ENCODE measurements around the gene PTPRM. TPM values are rescaled to one million over a fixed set of nuclear protein-coding genes. Genes with fewer than 3 reads are reported as not detected.

The PTPRM gene
- total and polyA plus RNA-seq, 4 donors: 61.1 to 146 (median 87.5) TPM

DNA sequence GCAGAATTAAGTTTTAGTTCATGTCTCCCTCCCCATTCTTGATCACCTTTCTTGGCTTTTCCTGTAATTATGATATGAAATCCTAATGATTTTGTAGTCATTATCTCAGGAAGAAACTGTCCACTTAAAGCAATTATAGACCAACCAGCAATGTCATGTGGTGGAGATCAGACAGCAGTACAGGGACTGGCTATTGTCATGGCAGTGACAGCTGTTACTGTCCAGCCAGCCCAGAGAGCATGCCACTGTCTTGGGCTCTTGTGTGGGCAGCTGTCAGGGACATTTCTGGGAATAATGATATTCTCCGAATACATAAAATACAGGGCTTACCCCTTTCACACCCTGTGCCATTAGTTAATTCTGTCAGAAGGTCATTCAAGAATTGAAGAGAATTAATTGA, 686.8 kb downstream of the PTPRM start:
- no peak for DNase-seq
- H3K9me3 ChIP-seq (ENCODE audit: control insufficient read depth in 4 of 4, insufficient read depth in 3 of 4, low read length in 3 of 4): no peaks in the 10 kb centered on the region
- no peaks in the 10 kb centered on the region for H3K27me3 ChIP-seq (ENCODE audit: control insufficient read depth in 3 of 3, insufficient read depth in 3 of 3, low read length in 2 of 3)
- H3K4me3 ChIP-seq: no peak overlapping the region
- TF ChIP-seq, protein P1, sequence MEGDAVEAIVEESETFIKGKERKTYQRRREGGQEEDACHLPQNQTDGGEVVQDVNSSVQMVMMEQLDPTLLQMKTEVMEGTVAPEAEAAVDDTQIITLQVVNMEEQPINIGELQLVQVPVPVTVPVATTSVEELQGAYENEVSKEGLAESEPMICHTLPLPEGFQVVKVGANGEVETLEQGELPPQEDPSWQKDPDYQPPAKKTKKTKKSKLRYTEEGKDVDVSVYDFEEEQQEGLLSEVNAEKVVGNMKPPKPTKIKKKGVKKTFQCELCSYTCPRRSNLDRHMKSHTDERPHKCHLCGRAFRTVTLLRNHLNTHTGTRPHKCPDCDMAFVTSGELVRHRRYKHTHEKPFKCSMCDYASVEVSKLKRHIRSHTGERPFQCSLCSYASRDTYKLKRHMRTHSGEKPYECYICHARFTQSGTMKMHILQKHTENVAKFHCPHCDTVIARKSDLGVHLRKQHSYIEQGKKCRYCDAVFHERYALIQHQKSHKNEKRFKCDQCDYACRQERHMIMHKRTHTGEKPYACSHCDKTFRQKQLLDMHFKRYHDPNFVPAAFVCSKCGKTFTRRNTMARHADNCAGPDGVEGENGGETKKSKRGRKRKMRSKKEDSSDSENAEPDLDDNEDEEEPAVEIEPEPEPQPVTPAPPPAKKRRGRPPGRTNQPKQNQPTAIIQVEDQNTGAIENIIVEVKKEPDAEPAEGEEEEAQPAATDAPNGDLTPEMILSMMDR (IDR thresholded peaks at IDR 0.05; ENCODE audit: control extremely low read depth, extremely low read depth): no peak
- WGBS, 2 donors: 92 to 97% methylated on average over 1 of the region's 1 CpG
- no peak for ATAC-seq (ENCODE audit: insufficient read depth, low FRiP score)
- H3K9ac ChIP-seq (ENCODE audit: insufficient read depth in 1 of 2, low read length in 2 of 2): no peak overlapping the region
- peaks cover 0 to 6% (median 2%) of the 10 kb centered on the region in 4 donors for H3K36me3 ChIP-seq (ENCODE audit: control insufficient read depth in 4 of 4, insufficient read depth in 4 of 4, low read length in 4 of 4)
- H3K27ac ChIP-seq (ENCODE audit: low read depth in 1 of 2, low read length in 1 of 2): peak overlapping the region in 1 of 2 donors; percentile 24
- H3K4me1 ChIP-seq (ENCODE audit: control insufficient read depth in 5 of 5, insufficient read depth in 5 of 5, low read length in 5 of 5): peaks cover 0 to 21% (median 0%) of the 10 kb centered on the region in 5 donors

DNA sequence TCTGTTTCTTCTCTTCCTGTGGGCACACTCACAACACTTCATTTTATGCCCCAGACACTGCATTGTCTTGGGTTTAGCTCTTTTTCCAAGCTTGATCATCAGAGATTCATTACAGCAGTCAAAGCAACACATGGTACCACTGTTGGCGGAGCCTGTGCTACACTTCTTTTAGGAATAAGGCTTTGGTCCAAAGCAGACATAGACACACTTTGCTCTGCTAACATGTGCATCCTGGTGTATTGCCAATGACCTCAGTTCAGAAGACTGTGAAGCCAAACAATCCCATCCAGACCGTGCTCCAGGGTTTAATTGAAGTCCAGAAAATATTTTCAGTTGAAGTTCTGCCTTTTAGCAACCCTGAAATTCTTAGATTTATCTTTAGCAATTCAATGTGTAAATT, 687.5 kb downstream of the PTPRM start:
- no peak overlapping the region for H3K4me3 ChIP-seq
- H3K27me3 ChIP-seq (ENCODE audit: control insufficient read depth in 3 of 3, insufficient read depth in 3 of 3, low read length in 2 of 3): no peaks in the 10 kb centered on the region
- ATAC-seq (ENCODE audit: insufficient read depth, low FRiP score) (no peak), DNase-seq (peak in 1 of 3 donors; percentile 38)
- H3K9me3 ChIP-seq (ENCODE audit: control insufficient read depth in 4 of 4, insufficient read depth in 3 of 4, low read length in 3 of 4): no peaks in the 10 kb centered on the region
- peaks cover 0 to 6% (median 2%) of the 10 kb centered on the region in 4 donors for H3K36me3 ChIP-seq (ENCODE audit: control insufficient read depth in 4 of 4, insufficient read depth in 4 of 4, low read length in 4 of 4)
- 72 to 84% methylated on average over 2 of the region's 2 CpGs for WGBS, 2 donors
- TF ChIP-seq, protein P1 (IDR thresholded peaks at IDR 0.05; ENCODE audit: control extremely low read depth, extremely low read depth): no peak
- no peak overlapping the region for H3K27ac ChIP-seq (ENCODE audit: low read depth in 1 of 2, low read length in 1 of 2)
- peaks cover 0 to 21% (median 0%) of the 10 kb centered on the region in 5 donors for H3K4me1 ChIP-seq (ENCODE audit: control insufficient read depth in 5 of 5, insufficient read depth in 5 of 5, low read length in 5 of 5)
- no peak overlapping the region for H3K9ac ChIP-seq (ENCODE audit: insufficient read depth in 1 of 2, low read length in 2 of 2)

DNA sequence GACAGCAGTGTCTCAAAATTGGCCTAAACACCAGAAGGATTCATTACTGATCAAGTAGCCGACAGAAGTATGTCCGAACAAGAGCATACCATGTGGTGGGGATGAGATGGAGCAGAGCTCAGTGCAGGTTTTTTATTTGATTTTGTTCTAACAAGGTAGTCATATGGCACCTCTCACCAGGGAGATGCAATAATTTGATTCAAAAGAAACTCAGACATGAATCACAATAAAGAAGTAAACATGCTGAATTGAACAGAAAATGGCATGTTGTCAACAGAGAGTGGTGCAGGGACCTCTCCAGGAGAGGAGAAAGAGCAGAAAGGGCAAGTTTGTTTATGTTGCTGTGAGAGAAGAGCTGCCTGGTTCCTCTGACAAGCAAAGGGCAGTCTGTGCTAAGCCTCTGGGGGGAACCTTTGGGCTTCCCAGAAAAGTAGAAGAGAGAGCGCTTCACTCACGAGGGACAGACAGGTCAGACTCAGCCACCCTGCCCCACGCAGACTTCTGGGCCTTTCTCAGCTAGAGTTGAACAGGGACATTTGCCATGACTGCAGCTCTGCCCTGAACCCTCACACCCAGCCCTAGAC, 690.8 kb downstream of the PTPRM start:
- Histone ChIP-seq H3K27me3 (ENCODE audit: control insufficient read depth in 3 of 3, insufficient read depth in 3 of 3, low read length in 2 of 3) (no peaks in the 10 kb centered on the region), H3K4me1 (ENCODE audit: control insufficient read depth in 5 of 5, insufficient read depth in 5 of 5, low read length in 5 of 5) (peaks cover 0 to 16% (median 2%) of the 10 kb centered on the region in 5 donors), H3K4me3 (no peak overlapping the region), H3K36me3 (ENCODE audit: control insufficient read depth in 4 of 4, insufficient read depth in 4 of 4, low read length in 4 of 4) (peaks cover 0 to 14% (median 0%) of the 10 kb centered on the region in 4 donors), H3K9ac (ENCODE audit: insufficient read depth in 1 of 2, low read length in 2 of 2) (no peak overlapping the region), H3K27ac (ENCODE audit: low read depth in 1 of 2, low read length in 1 of 2) (no peak overlapping the region), H3K9me3 (ENCODE audit: control insufficient read depth in 4 of 4, insufficient read depth in 3 of 4, low read length in 3 of 4) (no peaks in the 10 kb centered on the region)
- ATAC-seq (ENCODE audit: insufficient read depth, low FRiP score) (no peak), DNase-seq (no peak)
- TF ChIP-seq, protein P1 (IDR thresholded peaks at IDR 0.05; ENCODE audit: control extremely low read depth, extremely low read depth): no peak
- 87 to 95% methylated on average over 5 of the region's 5 CpGs for whole genome bisulfite sequencing, 2 donors

DNA sequence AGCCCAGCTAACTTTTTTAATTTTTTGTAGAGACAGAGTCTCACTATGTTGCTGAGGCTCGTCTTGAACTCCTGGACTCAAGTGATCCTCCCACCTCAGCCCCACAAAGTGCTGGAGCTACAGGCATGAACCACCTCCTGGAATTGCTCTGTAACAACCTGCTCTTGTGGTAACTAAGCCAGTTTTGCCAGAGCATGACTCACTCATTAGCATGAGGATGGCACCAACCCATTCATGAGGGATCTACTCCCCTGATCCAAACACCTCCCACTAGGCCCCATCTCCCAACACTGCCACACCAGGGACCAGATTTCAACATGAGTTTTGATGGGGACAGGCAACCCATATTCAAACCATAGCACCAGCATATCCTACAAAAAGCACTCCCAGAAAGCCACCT, 693.2 kb downstream of the PTPRM start:
- Histone ChIP-seq H3K9me3 (ENCODE audit: control insufficient read depth in 4 of 4, insufficient read depth in 3 of 4, low read length in 3 of 4) (no peaks in the 10 kb centered on the region), H3K9ac (ENCODE audit: insufficient read depth in 1 of 2, low read length in 2 of 2) (no peak overlapping the region), H3K27ac (ENCODE audit: low read depth in 1 of 2, low read length in 1 of 2) (no peak overlapping the region), H3K36me3 (ENCODE audit: control insufficient read depth in 4 of 4, insufficient read depth in 4 of 4, low read length in 4 of 4) (peaks cover 0 to 10% (median 0%) of the 10 kb centered on the region in 4 donors), H3K4me3 (no peak overlapping the region), H3K4me1 (ENCODE audit: control insufficient read depth in 5 of 5, insufficient read depth in 5 of 5, low read length in 5 of 5) (peaks cover 0 to 17% (median 3%) of the 10 kb centered on the region in 5 donors), H3K27me3 (ENCODE audit: control insufficient read depth in 3 of 3, insufficient read depth in 3 of 3, low read length in 2 of 3) (no peaks in the 10 kb centered on the region)
- DNase-seq (no peak), ATAC-seq (ENCODE audit: insufficient read depth, low FRiP score) (no peak)
- 90 to 92% methylated on average over 1 of the region's 1 CpG for WGBS, 2 donors
- TF ChIP-seq, protein P1 (IDR thresholded peaks at IDR 0.05; ENCODE audit: control extremely low read depth, extremely low read depth): no peak

Measured in lung (tissue), 12 donors.